Kidney capillary endothelial cell (primary cell): ENCODE results near the gene C7.
"Not testable (repeated sequence)": the region's sequence is repeated elsewhere in the genome, so short reads cannot be mapped to it uniquely, and the experiment has no call there.

ENCODE experiments used
- DNase-seq: peaks from one replicate; pipeline ENCODE4 v3.0.0-alpha.2; 2018; ENCODE audit warnings: low spot score

The C7 gene

DNA sequence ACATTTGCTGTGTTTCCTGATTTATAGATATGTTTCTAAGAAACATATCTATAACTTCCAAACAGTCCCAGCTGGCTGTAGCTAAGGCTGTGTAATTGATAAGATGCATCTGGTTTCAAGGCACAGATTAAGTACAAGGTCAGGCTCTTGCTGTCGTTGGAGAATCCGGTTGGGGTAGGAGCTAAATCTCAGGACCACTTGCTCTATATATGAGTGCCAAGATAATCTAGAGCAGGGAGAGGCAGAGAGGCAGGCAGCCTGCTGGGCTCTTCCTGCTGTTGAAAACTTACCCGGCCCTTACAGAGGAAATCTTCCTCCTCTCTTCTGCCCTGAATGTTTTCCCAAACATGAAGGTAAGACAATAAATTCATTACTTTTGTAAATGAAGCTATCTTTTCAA lies at the start of gene C7:
Gene C7, plus strand, starts transcription at position 234 of the 400 bp plus-strand sequence. Its CDS starts 114 bp downstream, at position 348.
- DNase-seq: no peak

DNA sequence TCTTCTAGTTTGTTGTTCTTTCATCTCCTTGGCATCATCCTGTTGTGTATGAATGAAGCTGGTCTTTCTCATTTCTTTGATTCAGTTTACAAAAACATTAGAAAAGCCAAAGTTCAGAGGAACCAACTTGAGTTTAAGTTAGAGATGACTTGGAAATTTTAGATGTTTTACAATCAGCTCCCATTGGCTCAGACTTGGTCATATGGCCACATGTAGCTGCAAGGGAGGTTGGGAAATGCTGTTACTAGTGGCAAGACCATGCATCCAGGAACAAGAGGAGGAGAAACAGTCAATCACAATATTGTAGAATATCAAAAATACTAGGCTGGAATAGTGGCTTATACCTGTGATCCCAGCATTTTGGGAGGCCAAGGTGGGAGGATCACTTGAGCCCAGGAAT lies 48.6 kb upstream of the C7 start:
- no peak for DNase-seq

DNA sequence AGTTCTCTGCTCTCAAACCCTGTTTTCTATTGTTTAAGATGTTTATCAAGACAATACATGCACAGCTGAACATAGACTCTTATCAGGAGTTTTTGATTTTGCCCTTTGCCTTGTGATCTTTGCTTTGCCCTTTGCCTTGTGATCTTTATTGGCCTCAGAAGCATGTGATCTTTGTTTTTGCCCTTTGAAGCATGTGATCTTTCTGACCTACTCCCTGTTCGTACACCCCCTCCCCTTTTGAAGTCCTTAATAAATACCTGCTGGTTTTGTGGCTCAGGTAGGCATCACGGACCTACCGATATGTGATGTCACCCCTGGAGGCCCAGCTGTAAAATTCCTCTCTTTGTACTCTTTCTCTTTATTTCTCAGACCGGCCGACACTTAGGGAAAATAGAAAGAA lies 44.3 kb upstream of the C7 start:
- DNase-seq: not testable (repeated sequence)

DNA sequence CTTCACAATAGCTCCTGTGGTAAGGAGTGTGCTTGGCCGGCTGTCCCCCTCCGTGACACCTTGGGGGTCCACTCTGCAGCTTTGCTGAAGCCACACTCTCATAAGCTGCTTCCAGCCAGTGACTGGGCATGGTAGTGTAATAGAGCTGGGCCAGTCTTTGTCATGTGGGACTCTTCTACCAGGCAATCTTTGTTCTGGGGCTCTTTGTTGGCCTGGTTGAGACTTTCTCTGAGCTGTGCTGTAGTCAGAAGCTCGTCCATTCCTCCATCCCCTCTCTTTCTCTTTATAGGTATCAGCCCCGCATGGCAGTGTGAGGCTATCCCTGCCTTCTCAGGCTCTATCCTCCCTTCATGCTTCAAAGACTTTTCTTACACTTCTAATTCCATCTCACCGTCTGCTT lies 42.5 kb upstream of the C7 start:
- no peak for DNase-seq

DNA sequence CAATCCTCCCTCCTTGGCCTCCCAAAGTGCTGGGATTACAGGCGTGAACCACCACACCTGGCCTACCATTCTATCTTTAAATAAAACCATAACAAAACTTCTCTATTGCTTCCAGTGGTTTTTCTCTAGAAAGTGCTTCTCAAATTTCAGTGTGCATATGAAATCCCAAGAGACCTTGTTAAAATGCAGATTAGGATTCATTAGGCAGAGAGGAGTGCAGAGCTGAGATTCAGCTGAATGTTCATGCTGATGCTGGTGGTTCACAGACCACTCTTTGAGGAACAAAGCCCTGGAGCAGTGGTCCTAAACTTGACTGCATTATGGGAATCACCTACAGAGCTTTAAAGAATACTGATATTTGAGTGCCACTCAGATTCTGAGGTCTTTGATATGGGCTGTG lies 39.9 kb upstream of the C7 start:
- no peak for DNase-seq

DNA sequence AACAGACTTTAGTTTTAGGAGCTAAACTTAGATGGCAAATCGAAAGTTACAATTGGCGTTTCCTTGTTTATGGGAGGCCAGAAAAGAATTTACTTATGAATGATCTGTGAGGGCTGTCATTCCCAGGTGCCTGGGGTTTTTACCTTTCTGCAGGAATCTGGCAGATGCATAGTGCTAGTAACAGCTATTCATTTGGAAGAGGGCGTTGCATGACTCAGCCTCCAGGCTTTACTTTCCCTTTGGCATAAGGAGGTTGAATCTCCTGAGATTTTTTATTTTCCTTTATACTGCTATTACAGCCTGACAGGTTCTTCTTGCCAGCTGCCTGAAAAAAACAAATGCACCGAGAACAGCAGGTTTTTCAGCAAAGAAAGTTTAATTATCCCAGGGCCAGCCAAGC lies 38.1 kb upstream of the C7 start:
- no peak for DNase-seq

DNA sequence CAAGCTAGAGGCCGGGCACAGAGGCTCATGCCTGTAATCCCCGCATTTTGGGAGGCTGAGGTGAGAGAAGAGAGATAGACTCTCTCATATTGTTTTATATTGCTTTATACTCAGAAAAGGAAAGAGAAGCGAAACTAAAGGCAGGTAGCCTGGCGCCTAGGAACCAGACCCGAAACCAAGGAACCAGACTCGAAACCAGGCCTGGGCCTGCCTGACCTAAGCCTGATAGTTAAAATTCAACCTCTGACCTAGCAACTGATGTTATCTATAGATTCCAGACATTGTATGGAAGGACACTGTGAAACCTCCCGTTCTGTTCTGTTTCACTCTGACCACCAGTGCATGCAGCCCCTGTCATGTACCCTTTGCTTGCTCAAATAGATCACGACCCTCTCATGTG lies 37.0 kb upstream of the C7 start:
- not testable (repeated sequence) for DNase-seq

DNA sequence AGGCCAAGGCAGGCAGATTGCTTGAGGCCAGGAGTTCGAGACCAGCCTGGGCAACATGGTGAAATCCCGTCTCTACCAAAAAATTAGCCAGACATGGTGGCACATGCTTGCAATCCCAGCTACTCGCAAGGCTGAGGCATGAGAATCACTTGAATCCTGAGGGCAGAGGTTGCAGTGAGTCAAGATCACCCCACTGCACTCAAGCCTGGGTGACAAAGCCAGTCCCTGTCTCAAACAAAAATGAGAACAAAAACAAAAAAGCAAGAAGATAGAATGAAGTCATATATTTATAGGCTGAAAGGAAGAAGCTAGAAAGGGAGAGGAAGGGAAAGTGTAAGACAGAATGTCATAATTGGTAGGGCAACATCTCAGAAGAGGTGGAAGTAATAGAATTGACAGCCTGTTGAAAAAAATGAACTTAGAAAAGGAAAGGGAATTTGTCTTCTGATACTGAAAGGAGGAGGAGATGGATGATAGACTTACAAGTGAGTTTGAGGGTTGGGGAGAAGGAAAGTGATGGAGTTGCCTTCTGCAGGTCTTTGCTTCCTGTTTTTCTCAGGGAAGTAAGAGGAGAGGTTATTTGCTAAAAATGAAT lies 35.9 kb upstream of the C7 start:
- DNase-seq: no peak

DNA sequence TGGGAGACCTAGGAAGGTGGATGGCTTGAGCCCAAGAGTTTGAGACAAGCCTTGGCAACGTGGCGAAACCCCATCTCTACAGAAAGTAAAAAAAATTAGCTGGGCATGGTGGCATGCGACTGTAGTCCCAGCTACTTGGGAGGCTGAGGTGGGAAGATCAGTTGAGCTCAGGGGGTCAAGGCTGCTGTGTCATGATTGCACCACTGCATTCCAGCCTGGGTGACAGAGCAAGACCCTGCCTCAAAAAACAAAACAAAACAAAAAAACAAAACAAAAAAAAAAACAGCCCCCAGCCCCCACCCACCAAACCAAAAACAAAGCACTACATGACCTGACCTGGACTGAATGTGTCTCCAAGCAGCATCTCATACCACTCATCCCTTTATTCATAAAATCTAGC lies 33.3 kb upstream of the C7 start:
- DNase-seq: no peak

DNA sequence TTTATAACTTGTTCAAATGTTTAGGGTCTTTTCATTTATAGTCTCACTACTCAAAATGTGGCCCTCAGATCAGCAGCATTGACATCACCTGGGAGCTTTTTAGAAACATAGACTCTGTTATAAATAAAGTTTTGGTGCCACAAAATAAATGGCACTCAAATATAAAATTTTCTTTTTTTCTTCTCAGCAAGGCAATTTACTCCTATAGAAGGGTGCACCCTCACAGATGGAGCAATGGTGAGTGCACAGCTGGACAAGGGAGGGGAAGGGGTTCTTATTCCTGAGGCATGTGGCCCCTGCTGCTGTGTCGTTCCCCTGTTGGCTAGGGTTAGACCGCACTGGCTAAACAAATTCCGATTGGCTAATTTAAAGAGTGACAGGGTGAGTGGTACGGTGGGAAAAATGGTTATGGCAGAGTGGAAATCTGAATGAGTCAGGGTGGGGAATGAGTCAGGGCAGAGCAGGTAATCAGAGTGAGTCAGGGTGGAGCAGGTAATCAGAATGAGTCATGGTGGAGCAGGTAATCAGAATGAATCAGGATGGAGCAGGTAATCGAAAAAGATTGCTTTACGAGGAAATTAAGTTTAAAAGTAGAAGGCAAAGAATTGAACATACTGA lies 31.8 kb upstream of the C7 start:
- DNase-seq: no peak

DNA sequence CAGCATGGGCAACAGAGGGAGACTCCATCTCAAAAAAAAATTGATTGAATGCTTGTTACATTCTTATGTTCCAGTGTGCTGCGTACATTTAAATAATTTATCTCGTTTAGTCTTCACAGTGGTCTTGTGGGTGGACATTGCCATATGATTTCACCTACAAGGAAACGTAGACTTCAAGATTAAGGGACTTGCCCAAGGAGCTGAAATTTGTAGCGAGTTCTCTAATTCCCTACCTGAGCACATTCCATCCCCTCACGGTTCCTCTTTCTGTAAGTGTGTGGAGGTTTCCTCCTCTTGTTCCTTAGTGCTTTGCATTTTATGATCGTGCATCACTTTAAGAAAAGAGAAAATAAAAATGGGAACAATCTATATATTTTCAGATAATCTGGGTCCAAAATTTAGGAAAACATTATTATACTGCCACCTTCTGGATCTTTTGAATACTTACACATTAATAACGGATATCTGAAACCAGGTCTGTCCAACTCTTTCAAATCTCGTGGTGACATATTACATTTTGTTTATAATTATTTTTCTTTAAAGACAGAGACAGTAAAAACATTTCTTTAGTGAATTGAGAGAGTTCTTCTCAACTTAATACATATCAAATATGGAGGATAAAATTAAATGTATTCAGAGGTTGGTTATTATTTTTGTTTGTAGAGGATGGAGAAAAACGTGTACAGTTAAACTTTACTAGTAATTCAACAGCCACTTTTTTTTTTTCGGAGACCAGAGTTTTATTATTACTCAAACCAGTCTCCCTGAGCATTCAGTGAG lies 29.9 kb upstream of the C7 start:
- peak; percentile 54 for DNase-seq

DNA sequence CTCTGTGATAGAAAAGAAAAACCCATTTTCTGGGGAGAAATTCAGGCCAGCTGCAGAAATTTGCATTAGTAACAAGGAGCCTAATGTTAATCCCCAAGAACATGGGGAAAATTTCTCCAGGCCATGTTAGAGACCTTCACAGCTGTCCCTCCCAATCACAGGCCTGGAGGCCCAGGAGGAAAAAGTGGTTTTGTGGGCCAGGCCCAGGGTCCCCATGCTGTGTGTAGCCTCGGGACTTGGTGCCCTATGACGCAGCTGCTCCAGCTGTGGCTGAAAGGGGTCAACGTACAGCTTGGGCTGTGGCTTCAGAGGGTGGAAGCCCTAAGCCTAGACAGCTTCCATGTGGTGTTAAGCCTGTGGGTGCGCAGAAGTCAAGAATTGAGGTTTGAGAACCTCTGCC lies 27.0 kb upstream of the C7 start:
- DNase-seq: no peak

DNA sequence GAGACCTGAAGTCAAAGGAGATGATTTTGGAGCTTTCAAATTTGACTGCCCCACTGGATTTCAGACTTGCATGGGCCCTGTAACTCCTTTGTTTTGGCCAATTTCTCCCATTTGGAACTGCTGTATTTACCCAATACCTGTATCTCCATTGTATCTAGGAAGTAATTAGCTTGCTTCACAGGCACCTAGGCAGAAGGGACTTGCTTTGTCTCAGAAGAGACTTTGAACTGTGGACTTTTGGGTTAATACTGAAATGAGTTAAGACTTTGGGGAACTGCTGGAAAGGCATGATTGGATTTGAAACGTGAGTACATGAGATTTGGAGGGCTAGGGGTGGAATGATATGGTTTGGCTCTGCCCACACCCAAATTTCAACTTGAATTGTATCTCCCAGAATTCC lies 26.2 kb upstream of the C7 start:
- DNase-seq: not testable (repeated sequence)

DNA sequence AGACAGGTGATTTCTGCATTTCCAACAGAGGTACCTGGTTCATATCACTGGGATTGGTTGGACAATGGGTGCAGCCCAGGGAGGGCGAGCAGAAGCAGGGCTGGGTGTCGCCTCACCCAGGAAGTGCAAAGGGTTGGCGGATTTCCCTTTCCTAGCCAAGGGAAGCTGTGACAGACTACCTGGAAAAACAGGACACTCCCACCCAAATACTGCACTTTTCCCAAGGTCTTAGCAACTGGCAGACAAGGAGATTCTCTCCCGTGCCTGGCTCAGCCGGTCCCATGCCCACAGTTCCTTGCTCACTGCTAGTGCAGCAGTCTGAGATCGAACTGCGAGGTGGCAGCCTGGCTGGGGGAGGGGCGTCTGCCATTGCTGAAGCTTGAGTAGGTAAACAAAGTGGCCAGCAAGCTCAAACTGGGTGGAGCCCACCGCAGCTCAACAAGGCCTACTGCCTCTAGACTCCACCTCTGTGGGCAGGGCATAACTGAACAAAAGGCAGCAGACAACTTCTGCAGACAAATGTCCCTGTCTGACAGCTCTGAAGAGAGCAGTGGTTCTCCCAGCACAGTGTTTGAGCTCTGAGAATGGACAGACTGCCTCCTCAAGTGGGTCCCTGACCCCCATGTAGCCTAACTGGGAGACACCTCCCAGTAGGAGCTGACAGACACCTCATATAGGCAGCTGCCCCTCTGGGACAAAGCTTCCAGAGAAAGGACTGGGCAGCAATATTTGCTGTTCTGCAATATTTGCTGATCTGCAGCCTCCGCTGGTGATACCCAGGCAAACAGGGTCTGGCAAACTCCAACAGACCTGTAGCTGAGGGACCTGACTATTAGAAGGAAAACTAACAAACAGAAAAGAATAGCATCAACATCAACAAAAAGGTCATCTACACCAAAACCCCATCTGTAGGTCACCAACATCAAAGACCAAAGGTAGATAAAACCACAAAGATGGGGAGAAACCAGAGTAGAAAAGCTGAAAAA lies 13.6 kb upstream of the C7 start:
- DNase-seq: not testable (repeated sequence)

DNA sequence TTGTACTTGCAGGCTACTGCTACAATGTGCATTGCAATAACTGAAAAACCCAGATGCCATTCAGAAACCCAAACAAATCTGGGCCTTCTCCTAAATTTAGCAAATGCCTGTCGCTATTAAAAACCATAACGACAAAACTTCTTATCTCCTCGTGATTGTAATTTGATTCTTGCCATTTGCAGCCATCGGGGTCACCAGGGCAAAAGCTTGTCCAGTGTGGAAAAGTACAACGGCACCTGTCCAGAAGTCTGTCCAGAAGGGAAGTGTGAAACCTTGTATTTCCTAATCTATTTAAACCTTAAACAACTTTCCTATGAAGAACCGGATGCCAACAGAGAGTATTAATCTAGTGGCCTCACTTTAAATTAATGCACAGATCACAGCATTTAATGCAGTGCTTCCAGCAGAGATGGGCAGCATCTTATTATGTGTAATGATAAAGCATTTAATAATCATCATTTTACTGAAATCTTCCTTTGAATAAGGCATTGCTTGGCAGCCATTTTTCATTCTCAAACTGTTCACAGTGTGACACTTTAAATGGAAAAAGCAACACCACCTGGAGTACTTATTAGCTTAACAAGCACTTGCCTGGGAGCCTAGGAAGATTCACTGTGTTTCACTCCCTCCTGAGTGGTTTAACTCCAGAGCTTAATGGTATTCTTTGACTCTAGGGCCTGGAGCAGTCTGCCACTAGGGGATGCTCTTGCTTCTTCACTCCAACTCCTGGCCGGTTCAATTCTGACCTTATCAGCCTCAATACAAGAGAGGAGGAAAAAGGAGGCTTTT lies 4.9 kb upstream of the C7 start:
- DNase-seq: peak; percentile 46

DNA sequence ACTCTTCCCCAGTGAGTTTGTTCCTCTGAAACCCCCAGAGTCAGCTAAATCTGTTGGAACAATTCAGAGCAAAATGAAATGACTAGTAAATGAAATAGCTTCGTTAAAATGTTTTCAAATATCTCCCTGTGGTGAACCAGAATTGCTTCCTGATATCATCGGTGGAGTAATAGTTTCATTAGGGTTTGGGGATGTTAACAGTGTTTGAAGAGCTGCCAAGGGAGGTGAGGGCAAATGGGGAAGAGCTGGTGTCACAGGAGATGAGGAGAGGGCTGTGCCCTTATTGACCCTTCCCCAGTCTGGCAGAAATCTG lies 4.3 kb upstream of the C7 start:
- no peak for DNase-seq

DNA sequence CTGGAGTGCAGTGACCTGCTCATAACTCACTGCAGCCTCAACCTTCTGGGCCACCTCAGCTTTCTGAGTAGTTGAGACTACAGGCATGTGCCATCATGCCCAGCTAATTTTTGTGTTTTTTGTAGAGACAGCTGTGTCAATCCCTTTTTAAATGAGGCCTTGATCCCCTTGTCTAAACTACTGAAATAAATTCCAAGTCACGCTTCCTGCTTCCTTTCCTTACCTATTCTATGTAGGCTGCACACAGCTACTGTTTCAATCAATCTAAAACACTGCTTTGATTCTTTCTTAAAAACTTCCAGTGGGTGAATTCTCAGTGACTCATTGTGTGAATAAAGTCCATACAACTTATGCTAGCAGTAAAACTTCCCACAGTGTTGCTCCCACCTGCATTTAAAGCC lies 2.9 kb upstream of the C7 start:
- DNase-seq: no peak

DNA sequence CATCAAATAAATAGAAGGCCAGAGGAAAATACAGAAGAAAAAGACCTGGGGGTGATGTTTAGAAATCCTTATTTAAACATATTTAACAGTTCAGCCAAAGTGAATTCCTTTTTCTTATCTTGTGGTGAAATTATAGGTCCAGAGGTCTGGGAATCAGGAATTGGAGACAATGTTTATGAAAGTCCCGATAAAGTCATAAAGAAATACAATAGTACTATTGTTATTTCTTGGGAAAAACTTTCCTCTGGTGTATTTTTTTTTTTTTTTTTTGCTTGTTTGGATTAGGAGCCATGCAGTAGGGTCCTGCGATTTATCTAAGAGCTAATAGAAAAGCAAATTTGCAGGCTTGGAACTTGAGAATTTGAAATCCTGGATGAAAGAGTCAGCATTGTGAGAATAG lies 426 bp downstream of the C7 start:
- no peak for DNase-seq

DNA sequence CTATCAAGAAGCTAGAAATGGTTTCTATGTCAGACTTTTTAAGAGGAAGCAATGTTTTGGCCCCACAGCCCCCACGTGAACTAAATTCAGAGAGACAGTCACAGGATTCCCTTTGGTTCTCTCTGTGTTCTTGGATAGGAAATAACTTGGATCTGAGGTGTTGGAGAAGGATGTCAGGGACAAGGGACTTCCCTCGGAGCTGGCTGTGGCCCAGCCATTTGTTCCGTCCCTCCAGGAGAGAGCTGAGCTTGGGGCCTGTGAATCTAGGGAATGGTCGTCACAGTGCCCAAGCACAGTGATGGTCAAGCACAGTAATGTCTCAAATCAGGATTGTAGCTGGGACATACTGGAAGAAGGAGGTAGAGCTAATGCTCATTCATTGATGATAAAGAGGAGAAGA lies 2.0 kb downstream of the C7 start:
- DNase-seq: no peak

DNA sequence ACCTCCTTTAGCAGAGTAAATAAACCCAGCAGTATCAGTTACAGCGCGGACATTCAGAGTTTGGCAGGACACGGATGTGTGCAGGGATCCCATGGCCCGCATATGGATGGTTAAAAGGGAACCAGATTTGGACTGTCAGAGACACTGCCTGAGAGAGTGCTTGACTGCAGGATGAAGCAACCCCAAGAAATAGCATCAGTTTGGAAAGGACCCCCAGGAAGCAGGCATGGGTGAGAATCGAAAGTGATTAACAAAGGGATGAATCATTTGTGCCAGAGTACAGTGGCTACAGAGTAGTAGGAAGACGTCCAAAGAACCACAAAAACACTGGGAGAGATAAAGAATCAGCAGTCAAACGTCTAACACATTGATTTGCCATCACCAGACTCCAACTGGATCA lies 5.5 kb downstream of the C7 start:
- DNase-seq: no peak

DNA sequence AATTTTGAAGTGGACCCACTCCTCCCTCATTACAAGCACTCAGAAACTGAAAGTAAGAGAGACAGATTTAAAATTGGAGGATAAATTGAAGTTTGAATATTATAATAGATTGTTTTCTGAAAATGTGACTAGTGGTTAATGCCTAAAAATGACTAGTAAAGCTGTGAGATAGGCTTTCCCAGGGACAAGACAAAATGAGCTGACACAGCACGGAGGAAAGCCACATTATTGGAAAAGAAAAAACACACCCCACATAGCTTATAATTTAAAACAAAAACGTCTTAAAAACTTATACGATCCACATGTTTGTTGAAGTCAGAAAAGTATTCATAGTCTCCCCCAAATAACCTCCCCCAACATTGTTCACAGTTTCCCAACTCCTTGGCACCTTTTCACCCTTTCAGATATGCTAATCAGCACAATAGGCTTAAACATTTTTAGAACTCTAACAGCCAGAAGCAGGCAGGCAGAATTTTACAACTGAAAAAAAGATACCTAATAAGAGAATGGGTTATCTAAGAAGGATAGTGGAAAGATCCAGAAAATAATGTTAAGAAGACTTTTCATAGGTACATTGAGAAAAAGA lies 6.1 kb downstream of the C7 start:
- DNase-seq: no peak
